HG02610 (cell line): ENCODE measurements around the gene ARPIN.
"Not testable (repeated sequence)": the region's sequence is repeated elsewhere in the genome, so short reads cannot be mapped to it uniquely, and the experiment has no call there.

Experiments used
- ATAC-seq: cut with Tn5 transposase; IDR thresholded peaks from one replicate; pipeline ENCODE4 v1.9.1; 2021; ENCODE audit warnings: mild to moderate bottlenecking, moderate library complexity; ENCODE audit not compliant: unreplicated experiment

ARPIN gene

GRCh38 chr15:89878323-89878722 lies 34.4 kb downstream of the ARPIN start:
- ATAC-seq = no peak

GRCh38 chr15:89877083-89877425 lies 35.7 kb downstream of the ARPIN start:
- ATAC-seq = no peak

- no peak for ATAC-seq
These were observed 36.2 kb downstream of the ARPIN start for GRCh38 chr15:89876396-89877082.

GRCh38 chr15:89875741-89876140 lies 37.0 kb downstream of the ARPIN start:
- no peak for ATAC-seq

GRCh38 chr15:89874926-89875564 lies 37.7 kb downstream of the ARPIN start:
- ATAC-seq = peak; percentile 77

- ATAC-seq = no peak
These were observed 42.0 kb downstream of the ARPIN start for GRCh38 chr15:89870688-89871288.

- ATAC-seq = no peak
These were observed 42.7 kb downstream of the ARPIN start for GRCh38 chr15:89870006-89870405.

- ATAC-seq = not testable (repeated sequence)
These were observed 43.3 kb downstream of the ARPIN start for GRCh38 chr15:89869490-89869889.

- ATAC-seq = no peak
These were observed 47.6 kb downstream of the ARPIN start for GRCh38 chr15:89864958-89865739.

- ATAC-seq = no peak
These were observed 48.8 kb downstream of the ARPIN start for GRCh38 chr15:89863918-89864317.

- no peak for ATAC-seq
These were observed 51.9 kb downstream of the ARPIN start for GRCh38 chr15:89860891-89861290.

GRCh38 chr15:89860431-89860830 lies 52.3 kb downstream of the ARPIN start:
- ATAC-seq = no peak

GRCh38 chr15:89858661-89859458 lies 53.9 kb downstream of the ARPIN start:
- ATAC-seq = no peak

- ATAC-seq = no peak
These were observed 55.1 kb downstream of the ARPIN start for GRCh38 chr15:89857673-89858072.

- no peak for ATAC-seq
These were observed 56.8 kb downstream of the ARPIN start for GRCh38 chr15:89855948-89856347.

- ATAC-seq = not testable (repeated sequence)
These were observed 57.9 kb downstream of the ARPIN start for GRCh38 chr15:89854863-89855262.

- no peak for ATAC-seq
These were observed 60.3 kb downstream of the ARPIN start for GRCh38 chr15:89852342-89852995.

GRCh38 chr15:89851673-89852341 lies 60.9 kb downstream of the ARPIN start:
- ATAC-seq = peak; percentile 48

- no peak for ATAC-seq
These were observed 63.8 kb downstream of the ARPIN start for GRCh38 chr15:89848970-89849292.

- ATAC-seq = no peak
These were observed 65.7 kb downstream of the ARPIN start for GRCh38 chr15:89847101-89847500.
